Measurements from ENCODE around the gene NAT10.
"Not testable (repeated sequence)": the region's sequence is repeated elsewhere in the genome, so short reads cannot be mapped to it uniquely, and the experiment has no call there.

NAT10 gene

DNA sequence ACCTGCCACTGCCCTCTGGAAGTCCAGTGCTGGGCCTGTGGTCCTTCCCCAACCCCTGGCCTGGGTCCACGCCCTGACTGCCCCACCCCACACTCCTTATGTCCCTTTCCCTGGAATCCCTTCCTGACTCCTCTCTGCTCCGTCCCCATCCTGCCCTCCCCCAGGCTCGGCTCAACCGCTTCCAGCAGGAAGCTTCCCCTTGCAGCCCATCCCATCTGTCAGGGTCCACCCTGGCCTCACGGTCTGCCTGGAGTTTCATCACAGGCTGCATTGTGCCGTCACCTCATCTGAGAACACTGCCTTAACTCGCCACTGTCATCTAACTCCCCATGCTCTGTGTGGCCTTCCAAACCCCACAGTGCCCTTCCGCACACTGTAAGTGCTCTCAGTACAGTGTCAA lies 64.3 kb downstream of the NAT10 start:
- no peak for DNase-seq

DNA sequence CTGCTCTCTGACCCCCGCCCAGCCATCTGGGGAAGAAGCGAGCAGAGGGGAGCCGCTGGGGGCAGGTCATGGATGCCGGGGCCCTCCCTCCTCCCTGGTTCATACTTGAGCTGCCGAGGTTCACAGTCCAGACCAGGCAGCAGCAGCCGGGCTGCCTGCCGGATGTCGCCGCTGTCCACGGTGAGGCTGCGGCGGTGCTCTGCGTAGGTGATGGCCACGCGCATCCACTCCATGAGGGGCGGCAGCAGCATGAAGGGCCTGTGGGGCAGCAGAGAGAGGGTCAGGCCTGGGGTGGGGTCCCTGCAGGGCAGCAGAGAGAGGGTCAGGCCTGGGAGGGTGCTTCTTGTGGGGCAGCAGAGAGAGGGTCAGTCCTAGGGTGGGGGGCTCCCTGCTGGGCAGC lies 67.6 kb downstream of the NAT10 start:
- no peak for DNase-seq

DNA sequence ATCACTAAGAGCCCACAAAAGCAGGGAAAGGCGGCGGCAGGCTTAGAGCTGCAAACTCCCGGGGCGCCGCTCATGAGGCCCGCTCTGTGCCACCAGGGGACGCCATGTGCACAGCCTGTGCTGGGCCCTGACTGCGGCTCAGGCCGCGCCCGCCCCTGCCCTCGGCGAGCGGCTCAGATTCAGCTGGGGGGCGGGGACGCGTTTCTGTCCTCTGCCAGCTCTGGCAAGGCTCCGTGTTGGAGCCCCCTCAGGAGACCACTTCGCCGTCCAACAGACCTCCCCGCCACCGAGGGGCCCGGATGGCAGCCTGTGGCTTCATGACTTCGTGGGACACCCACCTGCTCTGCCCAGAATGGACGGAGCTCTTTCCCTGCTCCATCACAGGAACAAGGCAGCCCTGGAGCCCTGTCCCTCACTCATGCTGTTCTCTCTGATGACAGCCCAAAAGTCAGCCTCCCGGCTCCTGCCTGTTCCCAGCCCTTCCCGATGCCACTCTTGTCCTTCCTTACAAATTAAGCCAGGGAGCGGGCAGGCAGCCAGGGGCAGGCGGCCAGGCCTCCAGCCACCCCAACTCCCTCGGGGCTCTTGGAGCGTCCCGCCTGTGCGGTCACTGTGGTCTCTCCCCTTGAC lies 69.1 kb downstream of the NAT10 start:
- DNase-seq, result peak; percentile 74

DNA sequence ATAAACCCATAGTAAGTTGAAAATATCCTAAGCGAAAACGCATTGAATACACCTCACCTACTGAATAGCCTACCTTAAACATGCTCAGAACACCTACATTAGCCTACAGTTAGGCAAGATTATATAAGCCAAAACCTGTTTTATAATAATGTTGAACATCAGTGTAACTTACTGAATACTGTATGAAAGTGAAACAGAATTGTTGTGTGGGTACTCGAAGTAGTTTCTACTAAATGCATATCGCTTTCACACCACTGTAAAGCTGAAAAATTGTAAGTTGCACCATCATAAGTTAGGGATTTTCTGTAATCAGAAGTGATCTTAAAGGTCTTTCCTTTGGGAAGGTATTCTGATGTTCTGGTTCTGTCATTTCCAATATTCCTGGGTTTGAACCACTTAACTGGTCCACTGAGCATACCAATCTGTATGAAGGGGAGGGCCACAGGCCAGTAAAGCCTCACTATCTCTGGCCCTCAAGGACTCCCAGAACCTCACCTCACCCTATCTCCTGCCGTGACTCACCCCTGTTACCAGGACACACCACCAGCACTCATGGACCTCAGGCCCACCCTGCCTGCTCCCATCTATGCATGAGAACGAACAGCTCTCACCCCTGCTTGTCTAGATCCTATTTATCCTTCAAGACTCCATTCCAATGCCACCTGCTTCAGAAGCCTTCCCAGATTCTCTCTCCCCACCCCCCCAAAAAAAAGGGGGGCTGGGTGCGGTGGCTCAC lies 70.0 kb downstream of the NAT10 start:
- no peak for DNase-seq

DNA sequence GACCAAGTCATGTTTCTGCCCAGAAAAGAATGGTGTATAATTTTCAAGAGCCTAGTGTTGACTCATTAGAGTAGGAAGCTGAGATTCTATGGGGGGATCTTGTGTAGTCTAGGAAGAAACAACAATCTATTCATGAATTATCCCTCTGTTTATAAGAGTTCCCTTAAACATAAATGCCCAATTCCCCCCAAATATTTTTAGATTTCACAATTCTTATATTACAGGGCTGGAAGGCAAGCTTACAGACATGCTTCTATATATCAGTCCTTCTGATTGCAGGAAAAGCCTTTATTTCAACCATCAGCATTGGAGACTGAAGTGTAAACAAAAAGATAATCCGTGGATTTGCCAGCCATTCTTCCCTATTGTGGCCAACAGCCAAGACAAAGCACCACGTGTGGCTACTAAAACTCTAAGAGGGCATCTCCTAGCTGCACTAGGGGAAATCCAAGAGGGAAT lies 71.4 kb downstream of the NAT10 start:
- DNase-seq, result no peak

DNA sequence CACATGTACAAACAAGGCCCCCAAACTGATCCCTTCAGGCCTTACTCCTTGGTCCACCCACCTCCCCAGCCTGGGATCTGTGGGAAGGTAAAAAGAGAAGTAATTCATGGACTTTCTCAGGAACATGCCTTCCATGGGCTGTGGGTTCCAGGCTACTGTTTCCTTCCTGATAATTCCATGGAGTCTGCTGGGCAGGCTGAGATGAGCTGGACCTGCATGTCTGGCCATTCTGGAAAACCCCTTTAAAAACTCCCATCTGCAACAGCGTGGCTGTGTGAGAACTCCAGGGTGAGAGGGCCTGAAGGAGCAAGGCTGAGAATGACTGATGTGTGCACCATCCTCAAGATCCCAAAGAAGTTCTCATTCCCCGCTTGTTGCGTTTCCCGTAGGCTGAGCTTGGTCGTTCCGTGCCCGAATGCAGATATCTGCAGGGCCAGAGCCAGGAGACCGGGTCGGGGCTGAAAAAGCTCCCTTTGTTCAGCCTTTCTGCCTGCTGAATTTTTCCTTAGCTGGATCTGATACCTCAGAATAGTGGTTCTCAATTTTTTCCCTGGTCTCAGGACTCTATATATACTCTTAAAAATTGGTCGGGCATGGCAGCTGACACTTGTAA lies 72.9 kb downstream of the NAT10 start:
- DNase-seq, result no peak

DNA sequence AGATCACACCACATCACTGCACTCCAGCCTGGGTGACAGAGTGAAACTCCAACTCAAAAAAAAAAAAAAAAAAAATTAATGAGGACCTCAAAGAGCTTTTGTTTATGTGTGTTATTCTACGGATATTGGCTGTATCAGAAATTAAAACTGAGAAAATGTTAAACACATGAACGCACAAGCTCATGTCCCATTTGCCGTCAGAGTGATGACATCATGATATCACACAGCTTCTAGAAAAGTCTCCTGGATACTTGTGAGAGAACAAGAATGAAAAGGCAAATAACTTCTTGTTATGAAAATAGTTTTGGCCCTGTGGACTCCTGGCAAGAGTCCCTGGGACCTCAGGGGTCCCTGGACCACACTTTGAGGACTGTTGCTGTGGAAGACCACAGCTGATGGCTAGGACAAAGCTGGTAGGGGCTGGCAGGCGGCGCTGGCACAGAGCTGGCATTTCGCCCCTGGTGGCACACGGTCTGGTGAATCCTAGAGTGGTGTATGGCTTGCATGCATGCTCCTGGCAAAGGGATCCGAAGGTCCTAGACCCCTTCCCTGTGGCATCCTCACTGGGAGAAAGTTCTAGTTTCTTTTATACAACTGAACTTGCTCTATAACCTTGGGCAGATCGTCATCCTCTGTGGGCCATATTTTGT lies 73.7 kb downstream of the NAT10 start:
- DNase-seq, result no peak

DNA sequence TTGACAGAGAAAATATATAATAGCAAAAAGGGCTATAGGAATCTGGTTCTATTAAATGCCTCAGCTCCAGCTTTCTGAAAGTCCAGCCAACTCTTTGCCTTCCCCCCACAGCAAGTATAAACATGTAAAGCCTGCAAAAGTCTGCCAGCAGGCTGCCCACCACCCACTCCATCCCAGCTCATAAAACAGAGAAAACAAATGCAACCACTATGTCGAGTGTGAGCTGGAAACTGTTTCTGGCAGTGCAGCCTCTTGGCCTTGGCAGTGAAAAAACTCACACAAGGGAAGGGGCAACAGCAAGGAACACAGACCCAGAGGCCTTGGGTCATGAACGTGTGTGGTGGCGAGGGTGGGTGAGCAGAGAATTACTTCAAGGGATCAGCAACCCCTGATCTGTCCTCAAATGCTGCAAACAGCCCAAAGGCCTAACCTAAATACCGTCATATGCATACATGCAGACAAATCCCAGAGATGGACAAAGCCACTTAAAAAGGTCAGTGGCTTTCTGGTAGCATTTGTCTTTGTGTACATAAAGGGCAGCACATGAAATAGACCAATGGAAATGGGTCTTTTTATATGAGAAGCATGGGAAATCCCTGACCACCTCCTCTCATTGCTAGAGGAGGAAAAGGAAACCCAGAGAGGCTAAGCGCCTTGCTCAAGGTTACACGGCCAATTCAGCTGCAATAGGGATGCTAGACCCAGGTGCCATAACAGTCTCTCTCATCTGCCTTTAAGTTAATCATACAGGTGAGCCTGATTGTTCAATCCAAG lies 74.8 kb downstream of the NAT10 start:
- no peak for DNase-seq

DNA sequence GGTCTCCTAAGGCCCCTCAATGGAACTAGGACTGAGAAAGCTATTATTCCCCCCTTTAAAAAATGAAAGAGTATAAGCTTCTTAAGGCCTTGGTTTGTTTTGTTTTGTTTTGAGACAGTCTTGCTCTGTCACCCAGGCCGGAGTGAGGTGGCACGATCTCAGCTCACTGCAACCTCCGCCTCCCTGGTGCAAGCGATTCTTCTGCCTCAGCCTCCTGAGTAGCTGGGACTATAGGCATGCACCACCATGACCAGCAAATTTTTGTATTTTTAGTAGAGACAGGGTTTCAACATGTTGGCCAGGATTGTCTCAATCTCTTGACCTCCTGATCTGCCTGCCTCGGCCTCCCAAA lies 75.4 kb downstream of the NAT10 start:
- not testable (repeated sequence) for DNase-seq

DNA sequence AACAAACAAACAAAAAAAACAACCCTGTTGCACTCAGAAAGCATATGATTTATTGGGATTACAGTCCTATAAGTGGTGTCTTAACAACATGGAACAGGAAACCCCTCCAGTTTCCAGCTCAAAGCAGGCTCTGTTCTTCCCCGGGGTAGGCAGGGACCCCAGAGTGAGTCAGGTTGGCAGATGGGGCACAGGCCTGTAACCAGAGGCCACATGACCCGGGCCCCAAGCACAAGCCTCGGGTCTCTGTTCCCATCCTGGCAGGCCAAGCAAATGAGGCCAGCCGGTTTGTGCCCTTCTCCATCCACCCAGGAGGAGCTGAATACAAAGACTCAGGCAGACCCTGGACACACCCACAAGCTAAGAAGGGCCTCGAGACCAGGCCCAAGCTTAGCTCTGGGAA lies 75.8 kb downstream of the NAT10 start:
- DNase-seq, result no peak

DNA sequence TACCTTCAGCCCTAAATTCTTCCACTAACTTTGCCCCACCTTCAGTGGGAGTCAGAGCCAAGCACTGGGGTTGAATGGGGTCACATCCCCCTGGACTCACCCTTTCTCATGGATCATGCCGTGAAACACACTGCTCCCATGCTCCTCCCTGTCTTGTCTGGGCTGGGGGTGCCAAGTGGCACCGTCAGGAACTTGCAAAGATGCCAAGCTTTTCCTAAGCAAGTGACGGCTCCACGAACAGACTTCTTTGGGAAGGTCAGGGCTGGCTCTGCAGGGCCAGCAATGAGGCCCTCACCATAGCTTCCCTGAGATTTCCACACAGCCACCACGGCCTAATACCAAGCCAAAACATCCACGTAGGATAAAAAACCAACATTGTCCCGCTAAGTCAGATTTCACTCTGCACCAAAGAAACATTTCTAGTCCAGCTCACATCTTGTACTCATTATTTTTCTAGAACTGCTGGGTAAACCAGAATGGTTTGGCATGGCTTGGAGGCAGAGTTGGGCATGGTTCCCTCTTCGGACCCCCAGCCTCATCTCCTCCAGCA lies 76.5 kb downstream of the NAT10 start:
- DNase-seq, result no peak

DNA sequence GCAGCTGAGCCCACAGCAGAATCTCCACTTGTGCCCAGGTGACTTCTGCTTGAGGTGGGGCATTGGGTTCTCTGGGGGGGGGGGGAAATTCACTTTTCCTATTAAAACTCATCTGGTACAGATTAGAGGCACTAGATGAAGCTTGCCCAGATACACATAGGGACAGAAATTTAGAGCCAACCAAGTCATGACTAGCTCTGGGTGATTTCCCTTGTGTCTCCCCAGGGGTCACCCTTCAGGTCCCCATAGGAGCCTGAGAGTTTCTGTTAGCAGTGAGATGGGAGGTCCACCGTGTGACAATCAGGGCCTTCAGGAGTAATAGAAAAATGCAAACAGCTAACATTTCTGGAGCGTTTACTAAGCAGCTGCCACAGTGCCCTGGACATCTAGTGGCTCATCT lies 77.0 kb downstream of the NAT10 start:
- no peak for DNase-seq

DNA sequence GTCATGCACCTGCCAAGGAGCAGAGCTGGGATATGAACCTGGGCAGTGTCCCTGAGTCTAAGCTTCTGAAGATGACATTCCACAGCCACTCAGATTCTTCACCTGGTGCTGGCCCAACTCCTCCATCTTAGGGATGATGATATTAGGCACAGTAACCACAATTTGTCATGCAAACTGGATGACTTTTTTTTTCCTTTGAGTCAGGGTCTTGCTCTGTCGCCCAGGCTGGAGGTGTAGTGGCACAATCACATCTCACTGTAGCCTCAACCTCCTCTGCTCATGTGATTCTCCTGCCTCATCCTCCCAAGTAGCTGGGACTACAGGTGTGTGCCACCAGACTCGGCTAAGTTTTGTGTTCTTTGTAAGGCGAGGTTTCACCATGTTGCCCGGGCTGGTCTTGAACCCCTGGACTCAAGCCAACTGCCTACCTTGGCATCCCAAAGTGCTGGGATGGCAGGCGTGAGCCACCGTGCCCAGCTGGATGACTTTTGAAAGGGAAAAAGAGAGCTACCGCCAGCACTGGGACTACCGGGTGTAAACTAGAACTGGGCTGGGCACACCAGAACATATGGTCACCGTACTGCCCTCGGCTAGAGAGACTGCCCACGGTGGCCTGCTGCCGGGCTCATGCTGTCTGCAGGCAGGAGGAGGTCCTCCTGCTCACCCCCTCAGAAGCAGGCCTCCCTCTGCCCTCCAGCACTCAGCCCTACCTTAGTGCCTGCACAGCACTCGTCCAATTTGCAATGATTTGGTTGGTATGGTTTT lies 77.7 kb downstream of the NAT10 start:
- DNase-seq, result no peak

DNA sequence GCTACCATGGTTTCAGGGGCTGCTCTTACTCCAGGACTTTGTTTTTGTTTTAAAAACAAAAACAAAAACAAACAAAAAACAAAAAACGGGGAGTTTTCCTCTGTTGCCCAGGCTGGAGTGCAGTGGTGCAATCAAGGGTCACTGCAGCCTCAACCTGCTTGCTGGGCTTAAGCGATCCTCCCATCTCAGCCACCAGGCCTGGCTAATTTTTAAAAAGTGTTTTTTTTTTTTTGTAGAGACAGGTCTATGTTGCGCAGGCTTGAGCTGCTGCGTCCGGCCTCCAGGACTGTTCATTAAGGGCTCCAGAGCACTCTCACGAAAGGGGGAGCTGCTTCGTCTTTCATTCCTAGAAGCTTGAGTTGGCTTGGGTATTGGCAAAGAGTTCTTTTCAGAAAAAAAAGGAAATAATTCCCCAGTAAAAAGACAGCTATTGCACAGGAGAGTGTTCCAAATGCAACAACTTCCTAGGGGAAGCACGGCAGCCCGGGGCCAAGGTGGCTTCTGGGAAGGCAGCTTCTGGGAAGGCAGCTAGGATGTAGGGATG lies 78.5 kb downstream of the NAT10 start:
- no peak for DNase-seq

DNA sequence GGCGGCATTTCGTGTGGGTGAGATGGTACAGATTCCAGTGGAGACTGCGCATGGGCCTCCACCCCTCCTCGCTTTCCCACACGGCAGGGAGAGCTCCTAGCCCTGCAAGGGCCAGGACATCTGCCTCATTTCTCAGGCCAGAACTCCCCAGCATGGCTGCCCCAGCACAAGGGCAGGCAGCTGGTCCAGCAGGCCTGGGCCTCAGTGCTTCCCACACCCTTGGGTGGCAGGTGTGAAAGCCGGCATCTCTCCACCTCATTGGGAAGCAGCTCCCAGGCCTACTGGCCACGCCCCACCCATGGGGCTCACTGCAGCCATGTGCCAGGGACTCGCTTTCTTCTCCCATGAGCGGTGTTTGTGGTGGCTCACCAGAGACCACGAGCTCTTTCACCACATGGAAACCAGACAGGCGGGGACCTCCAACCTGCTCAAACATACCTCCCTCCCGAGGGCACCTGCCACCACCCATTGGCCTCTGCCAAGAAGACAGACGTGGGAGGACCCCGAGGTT lies 79.1 kb downstream of the NAT10 start:
- DNase-seq, result no peak

DNA sequence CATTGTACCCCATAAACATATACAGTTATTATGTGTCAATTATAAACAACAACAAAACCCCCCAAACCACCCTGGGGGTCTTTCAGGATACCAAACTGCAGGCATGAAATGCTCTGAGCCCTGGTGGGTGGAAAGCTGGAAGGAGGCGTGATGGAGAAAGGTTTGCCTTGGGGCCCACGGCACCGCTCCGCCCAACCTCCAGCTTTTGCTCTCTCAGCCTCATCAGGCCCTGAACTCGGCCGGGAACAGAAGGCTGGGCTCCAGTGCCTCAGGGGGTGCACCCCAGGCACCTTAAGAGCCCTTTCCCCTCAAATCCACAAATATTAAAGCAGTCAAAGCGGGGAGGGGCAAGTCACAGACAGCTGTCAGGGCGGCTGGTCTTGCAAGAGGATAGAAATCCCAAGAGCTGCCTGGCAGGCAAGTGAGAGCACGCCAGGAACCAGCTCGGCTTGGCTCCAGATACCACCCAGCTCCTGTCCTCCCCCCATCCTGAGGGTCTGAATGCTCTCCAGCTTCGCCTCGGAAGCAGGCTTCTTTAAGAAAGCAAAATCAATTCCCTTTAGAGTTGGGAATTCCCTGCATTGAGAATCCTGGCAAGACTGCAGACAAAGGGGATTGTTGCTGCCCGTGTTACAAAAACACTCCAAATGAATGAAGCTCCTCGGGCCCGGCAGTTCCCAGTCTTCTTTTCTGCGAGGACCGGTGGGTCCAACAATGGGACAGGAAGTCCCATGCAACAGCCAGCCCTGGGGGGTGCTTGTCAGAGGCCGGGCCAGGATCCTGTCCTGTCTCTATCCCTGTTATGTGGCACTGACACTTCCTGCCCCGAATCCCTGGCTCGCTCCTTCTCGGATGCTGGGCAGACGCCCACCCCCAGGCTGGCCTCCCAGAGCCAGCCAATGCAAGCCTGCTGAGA lies 80.8 kb downstream of the NAT10 start:
- no peak for DNase-seq

DNA sequence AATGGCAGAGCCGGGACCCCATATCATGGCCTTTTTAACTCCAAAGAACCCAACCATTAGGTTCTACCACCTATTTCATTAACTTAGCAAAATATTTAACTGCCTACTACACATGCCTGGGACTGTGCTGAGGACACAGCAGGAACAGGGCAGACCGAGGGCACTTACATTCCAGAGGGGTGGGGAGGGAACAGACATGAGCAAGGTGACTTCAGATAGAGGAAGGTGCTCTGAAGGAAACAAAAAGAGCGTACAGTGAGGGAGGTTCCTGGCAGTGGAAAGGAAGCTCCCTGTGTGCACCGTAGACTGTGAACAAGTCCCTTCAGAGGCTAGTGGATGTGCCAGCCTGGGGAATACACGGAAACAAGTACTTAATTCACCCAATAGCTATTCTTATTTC lies 82.8 kb downstream of the NAT10 start:
- DNase-seq, result no peak

DNA sequence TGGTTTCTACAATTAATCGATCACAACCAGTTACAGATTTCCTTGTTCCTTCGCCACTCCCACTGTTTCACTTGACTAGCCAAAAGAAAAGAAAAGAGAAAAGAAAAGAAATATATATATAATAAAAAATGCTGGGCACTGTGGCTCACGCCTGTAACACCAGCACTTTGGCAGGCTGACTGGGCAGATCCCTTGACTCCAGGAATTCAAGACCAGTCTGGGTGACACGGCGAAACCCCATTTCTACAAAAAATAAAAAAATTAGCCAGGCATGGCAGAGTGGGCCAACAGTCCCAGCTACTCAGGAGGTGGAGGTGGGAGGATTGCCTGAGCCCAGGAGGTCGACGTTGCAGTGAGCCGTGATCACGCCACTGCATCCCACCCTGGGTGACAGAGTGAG lies 83.8 kb downstream of the NAT10 start:
- DNase-seq, result no peak

DNA sequence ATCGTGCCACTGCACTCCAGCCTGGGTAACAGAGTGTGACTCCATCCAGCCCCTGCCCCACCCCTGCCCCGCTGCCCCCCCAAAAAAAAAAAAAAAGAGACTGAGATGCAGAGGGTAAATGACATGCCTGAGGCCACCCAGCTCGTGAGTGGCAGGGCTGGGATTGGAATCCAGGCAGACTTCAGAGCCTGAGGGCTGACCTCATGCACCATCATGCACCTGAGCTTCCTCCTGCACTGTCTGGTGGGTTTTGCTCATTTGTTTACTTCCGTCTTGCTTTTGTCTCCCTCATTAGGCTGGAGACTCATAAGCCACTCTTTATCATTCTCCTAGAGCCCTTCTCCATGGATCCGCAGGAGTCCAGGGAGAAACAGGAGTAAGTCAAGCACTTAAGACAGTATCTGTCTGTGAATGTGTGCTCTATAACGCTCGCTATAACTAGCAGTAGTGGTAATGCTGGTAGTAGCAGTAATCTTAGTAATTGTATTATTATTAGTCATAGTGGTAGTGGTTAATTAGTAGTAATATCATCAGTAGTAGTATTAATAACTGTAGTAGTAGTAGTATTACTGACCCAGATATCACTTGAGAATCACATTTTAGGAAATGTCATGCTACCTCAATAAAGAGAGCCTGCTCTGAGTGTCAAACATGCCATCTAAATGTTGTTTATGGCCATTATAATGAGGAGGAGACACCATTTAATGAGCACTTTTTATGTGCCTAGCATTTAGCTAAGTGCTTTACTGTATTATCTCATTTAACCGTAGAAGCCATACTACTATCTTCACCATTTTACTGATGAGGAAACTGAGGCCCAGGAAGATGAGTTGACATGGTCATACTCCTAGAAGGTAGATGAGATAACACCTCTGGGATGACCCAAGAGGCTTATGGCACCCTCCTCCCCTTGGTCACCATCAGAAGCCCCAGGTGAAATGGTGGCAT lies 85.0 kb downstream of the NAT10 start:
- DNase-seq, result no peak
